Right lobe of liver (tissue), 4 donors: ENCODE measurements around the gene TOB1.

Experiments used
- CTCF ChIP-seq, 4 donors: fragments of 200-600 bp in 3 of 4; fragments of 450-650 bp in 1 of 4; IDR thresholded peaks; one replicate each; pipeline versions ENCODE4 v1.5.1 to v1.8.0; 2016 to 2022; ENCODE audit warnings: antibody characterized with exemption in 4 of 4, mild to moderate bottlenecking in 2 of 4
- POLR2A ChIP-seq: fragments of 450-650 bp; IDR thresholded peaks from one replicate; pipeline ENCODE4 v1.6.1; 2017; ENCODE audit warnings: antibody characterized with exemption, mild to moderate bottlenecking
- donor health status: DM: no; HTN: no; CAD: no.
- donor health status: DM: no; HTN: no; CAD: no.
- donor health status: DM: no; HTN: yes; CAD: no.

GRCh38 chr17:50836826-50837225 is 29.3 kb downstream of the TOB1 start:
- no peak for TF ChIP-seq POLR2A
- no peak for TF ChIP-seq CTCF (IDR thresholded peaks at IDR 0.05)
